GM21367 (cell line): ENCODE data around the gene NEUROD6.

Source experiments
- ATAC-seq: cut with Tn5 transposase; IDR thresholded peaks from one replicate; pipeline ENCODE4 v1.9.1; 2021; ENCODE audit not compliant: unreplicated experiment

NEUROD6 gene

GRCh38 chr7:31340603-31341002, at the start of gene NEUROD6:
NEUROD6 (minus strand) TSS chr7:31340726; CDS start chr7:31339268, 1,458 bp downstream.
- no peak for ATAC-seq

GRCh38 chr7:31384466-31384865, 43.9 kb upstream of the NEUROD6 start:
- ATAC-seq, result no peak

GRCh38 chr7:31382722-31383121, 42.2 kb upstream of the NEUROD6 start:
- no peak for ATAC-seq

- ATAC-seq, result peak; percentile 86
Measured at GRCh38 chr7:31373337-31374289, 33.1 kb upstream of the NEUROD6 start.

- no peak for ATAC-seq
Measured at GRCh38 chr7:31372231-31372959, 31.9 kb upstream of the NEUROD6 start.

GRCh38 chr7:31371621-31372020, 31.1 kb upstream of the NEUROD6 start:
- ATAC-seq, result no peak

GRCh38 chr7:31370609-31371008, 30.1 kb upstream of the NEUROD6 start:
- no peak for ATAC-seq

GRCh38 chr7:31368620-31369019, 28.1 kb upstream of the NEUROD6 start:
- ATAC-seq, result no peak

- ATAC-seq, result no peak
Measured at GRCh38 chr7:31363496-31363895, 23.0 kb upstream of the NEUROD6 start.

GRCh38 chr7:31363051-31363450, 22.5 kb upstream of the NEUROD6 start:
- ATAC-seq, result no peak

GRCh38 chr7:31362401-31362800, 21.9 kb upstream of the NEUROD6 start:
- ATAC-seq, result no peak

GRCh38 chr7:31358467-31358866, 17.9 kb upstream of the NEUROD6 start:
- ATAC-seq, result no peak

GRCh38 chr7:31345421-31345820, 4.9 kb upstream of the NEUROD6 start:
- no peak for ATAC-seq

GRCh38 chr7:31343516-31344305, 3.2 kb upstream of the NEUROD6 start:
- no peak for ATAC-seq

GRCh38 chr7:31341141-31341540, 615 bp upstream of the NEUROD6 start:
- no peak for ATAC-seq

GRCh38 chr7:31340051-31340450, 475 bp downstream of the NEUROD6 start:
- no peak for ATAC-seq

- ATAC-seq, result no peak
Measured at GRCh38 chr7:31338706-31339105, 1.8 kb downstream of the NEUROD6 start.

GRCh38 chr7:31337002-31337565, 3.4 kb downstream of the NEUROD6 start:
- ATAC-seq, result no peak

- ATAC-seq, result no peak
Measured at GRCh38 chr7:31336202-31337001, 4.1 kb downstream of the NEUROD6 start.

GRCh38 chr7:31335884-31336201, 4.7 kb downstream of the NEUROD6 start:
- no peak for ATAC-seq
